ENCODE results near the gene ANXA2R. TPM values are rescaled to one million over a fixed set of nuclear protein-coding genes. Genes with fewer than 3 reads are reported as not detected.

The ANXA2R gene
- total and polyA plus RNA-seq, 2 of the 13 experiments (the other 11 are each of a cell fraction or from before 2014, with no cell fraction given): 0.95 to 1.3 TPM

- TF ChIP-seq ZHX1 (CRISPR knock-in tag; IDR thresholded peaks at IDR 0.05; ENCODE audit: low read depth) (no peak), ZNF556 (CRISPR knock-in tag; IDR thresholded peaks at IDR 0.05; ENCODE audit: borderline replicate concordance) (no peak), ZNF383 (CRISPR knock-in tag; IDR thresholded peaks at IDR 0.05; ENCODE audit: borderline replicate concordance) (no peak), ZNF703 (CRISPR knock-in tag; IDR thresholded peaks at IDR 0.05; ENCODE audit: borderline replicate concordance) (peak; percentile 29; the same call in 1 of the 2 replicates), MAFG (CRISPR knock-in tag; IDR thresholded peaks at IDR 0.05) (no peak), SNAPC4 (CRISPR knock-in tag; IDR thresholded peaks at IDR 0.05) (0 out of 2 replicates have a peak, but pooled peaks have one; percentile 42), IRX3 (CRISPR knock-in tag; IDR thresholded peaks at IDR 0.05; ENCODE audit: borderline replicate concordance, low read depth) (no peak), NONO (IDR thresholded peaks at IDR 0.05) (no peak), NONO (CRISPR knock-in tag; conservative IDR thresholded peaks at IDR 0.05) (no peak; the same call in 1 of the 2 replicates), BHLHE40 (IDR thresholded peaks at IDR 0.05; ENCODE audit: low read length) (no peak), ZNF274 (CRISPR knock-in tag; IDR thresholded peaks at IDR 0.05) (no peak), ZNF251 (CRISPR knock-in tag; IDR thresholded peaks at IDR 0.05) (no peak), ZNF468 (CRISPR knock-in tag; IDR thresholded peaks at IDR 0.05) (no peak), ZNF660 (CRISPR knock-in tag; IDR thresholded peaks at IDR 0.05; ENCODE audit: borderline replicate concordance, low read depth) (no peak), PTBP1 (IDR thresholded peaks at IDR 0.05; ENCODE audit: low read depth, low read length, poor library complexity, severe bottlenecking) (no peak), SKI (IDR thresholded peaks at IDR 0.05; ENCODE audit: partially characterized antibody) (no peak), SETDB1 (CRISPR knock-in tag; IDR thresholded peaks at IDR 0.05; ENCODE audit: borderline replicate concordance) (no peak), ETS1 (CRISPR knock-in tag; IDR thresholded peaks at IDR 0.05) (no peak), KMT2A (CRISPR knock-in tag; IDR thresholded peaks at IDR 0.05) (no peak; the same call in 1 of the 2 replicates), CEBPG (CRISPR knock-in tag; IDR thresholded peaks at IDR 0.05) (peak; percentile 58)
Measured at GRCh38 chr5:43042626-43043399, 2.7 kb upstream of the ANXA2R start (continued).
